NCI-H345 (cell line): ENCODE measurements around the gene PTEN.

Source experiments
- DNase-seq: peaks from one replicate; lab custom pipeline; 2025; lab: John Stamatoyannopoulos, UW

PTEN gene

DNA sequence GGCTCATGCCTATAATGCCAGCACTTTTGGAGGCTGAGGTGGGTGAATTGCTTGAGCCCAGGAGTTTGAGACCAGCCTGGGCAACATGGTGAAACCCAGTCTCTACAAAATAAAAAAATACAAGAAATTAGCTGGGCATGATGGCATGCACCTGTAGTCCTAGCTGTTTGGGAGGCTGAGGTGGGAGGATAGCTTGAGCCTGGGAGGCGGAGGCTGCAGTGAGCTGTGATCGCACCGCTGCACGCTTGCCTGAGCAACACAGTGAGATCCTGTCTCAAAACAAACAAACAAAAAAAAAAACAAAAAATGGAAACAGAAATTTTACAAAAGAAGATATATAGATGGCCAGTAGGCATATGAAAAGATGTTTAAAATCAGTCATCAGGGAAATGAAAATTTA lies 57.1 kb downstream of the PTEN start:
- no peak for DNase-seq

GRCh38 chr10:87921931-87922688 lies 58.7 kb downstream of the PTEN start:
- DNase-seq = no peak

DNA sequence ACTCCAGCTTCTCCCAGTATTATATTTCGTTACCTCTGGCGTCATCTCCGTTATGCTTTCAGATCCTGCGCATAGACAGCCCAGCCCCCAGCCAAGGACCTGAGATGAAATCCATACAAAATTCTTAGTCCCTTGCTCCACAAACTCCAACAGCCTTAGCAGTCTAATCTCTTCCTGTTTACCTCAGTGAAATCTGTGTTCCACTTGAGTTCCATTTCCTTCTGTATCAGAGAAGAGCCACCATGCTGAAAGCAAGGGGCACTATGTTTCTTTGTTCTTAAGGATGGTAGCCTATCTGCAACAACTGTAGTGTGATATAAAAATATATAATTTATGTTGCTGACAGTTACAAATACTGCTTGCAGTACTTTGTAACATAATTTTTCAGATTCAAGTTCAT lies 59.8 kb downstream of the PTEN start:
- DNase-seq = no peak

DNA sequence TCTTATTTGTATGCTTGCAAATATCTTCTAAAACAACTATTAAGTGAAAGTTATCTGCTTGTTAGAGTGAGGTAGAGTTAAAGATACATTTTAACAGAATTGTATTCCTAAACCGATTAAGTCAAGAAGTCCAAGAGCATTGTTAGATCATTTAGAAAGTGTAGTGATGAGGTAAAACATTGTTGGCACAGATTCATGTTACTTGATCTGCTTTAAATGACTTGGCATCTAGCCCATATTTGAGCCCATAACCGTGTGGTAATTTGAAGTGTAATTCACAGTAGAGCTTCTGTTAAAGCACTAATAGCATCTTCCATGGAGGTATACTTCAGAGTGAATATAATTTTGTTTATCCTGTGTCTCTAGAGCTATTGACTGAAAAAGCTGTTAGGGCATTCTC lies 62.1 kb downstream of the PTEN start:
- peak; percentile 92 for DNase-seq

GRCh38 chr10:87927091-87927490 lies 63.7 kb downstream of the PTEN start:
- no peak for DNase-seq

DNA sequence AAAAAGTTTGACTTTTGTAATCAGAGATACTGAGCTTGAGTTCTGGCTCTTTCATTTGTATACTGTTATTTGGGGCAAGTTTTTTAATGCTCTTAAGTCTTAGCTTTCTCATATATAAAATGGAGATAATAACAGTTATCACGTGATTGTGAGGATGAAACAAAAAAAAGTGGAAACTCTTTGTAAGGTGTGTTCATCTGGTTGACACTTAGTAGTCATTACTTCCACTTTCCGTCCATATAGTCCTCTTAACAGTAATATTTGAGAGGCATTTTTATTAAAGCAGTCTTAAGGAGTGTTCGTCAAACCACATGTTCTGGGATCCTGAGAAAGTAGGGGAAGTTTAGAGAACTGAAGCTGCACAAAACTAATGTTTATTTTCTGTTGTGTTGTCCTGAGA lies 65.6 kb downstream of the PTEN start:
- no peak for DNase-seq

GRCh38 chr10:87930141-87930540 lies 66.7 kb downstream of the PTEN start:
- no peak for DNase-seq

DNA sequence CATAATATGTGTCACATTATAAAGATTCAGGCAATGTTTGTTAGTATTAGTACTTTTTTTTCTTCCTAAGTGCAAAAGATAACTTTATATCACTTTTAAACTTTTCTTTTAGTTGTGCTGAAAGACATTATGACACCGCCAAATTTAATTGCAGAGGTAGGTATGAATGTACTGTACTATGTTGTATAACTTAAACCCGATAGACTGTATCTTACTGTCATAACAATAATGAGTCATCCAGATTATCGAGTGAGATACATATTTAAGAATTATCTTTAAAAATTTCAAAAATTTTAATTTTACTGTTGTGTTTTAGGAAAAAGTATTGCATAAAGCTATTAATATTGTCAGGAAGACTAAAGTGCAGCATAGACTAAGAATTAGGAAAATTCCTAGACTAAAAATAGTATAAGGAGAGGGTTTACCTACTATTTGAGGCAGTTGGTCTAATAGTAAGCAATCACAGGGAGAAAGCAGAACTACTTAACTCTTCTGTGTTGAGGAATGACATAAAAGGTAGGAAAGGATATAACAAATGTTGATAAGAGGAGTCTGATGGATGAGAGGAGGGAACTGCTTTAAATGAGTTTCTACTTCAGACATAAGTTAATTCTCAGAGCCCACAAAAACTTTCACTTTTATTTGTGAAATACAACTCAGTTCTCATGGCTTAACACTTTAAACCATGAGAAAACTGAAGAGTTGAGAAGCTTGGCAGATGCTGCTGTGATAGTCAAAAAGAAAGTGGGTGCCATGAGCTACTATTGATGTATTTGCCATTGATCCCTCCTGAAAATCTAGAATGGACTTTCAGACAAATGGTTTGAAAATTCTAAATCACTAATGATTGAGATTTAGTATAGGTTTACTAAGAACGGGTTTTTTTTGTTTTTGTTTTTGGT lies 67.8 kb downstream of the PTEN start:
- no peak for DNase-seq

- no peak for DNase-seq
Observed at GRCh38 chr10:87931836-87932230, 68.4 kb downstream of the PTEN start.

DNA sequence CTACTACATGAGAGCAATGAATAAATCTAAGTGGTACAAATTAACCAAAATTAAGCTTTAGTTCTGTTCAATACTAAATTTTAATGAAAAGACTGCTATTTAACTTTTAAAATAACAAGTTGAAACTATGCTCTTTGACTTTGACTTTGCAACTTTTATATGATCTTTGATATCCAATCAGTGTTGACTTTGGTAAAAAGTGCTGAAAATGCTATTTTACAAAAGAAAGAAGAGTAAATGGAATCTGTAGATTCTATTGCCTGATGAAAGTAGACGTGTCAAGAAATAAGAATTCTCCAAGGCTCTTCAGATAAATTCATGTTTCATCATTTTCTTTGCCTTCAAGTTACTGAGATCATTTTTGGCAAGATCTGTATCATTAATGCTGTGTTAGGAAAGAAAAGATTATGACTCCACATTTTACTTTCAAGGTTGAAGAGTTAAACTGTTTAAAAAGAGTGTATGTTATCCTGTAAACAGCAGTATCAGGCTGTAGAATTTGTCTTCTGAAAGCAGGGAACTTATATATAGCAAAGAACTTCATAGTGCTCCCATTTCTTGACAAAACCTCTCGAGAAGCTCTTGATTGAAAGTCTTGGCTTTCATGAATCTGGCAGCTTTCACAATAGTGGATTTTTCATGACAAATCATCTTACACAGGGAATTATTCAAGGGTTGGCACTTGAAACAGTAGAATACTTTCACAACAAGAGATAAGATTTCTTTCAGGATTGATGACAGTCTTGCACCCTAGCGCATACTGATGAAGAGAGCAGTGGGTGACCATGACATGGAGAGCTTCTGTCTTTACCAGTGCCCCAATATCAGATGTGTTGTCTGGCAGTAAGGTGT lies 72.1 kb downstream of the PTEN start:
- no peak for DNase-seq

- DNase-seq = no peak
Observed at GRCh38 chr10:87940210-87940609, 76.8 kb downstream of the PTEN start.

- no peak for DNase-seq
Observed at GRCh38 chr10:87942884-87943527, 79.6 kb downstream of the PTEN start.

DNA sequence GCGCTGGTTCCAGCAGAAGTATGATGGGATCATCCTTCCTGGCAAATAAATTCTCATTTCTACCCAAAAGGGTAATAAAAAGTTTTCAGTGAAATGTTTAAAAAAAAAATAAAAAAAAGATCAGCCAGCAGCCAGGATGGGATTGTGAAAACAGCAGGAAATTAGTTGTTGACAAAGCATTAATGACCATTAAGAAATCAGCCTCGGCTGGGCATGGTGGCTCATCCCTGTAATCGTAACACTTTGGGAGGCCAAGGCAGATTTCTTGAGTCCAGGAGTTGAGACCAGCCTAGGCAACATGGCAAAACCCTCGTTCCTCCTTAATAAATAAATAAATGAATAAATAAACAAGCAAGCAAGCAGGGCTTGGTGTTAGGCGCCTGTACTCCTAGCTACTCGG lies 82.6 kb downstream of the PTEN start:
- DNase-seq = no peak

GRCh38 chr10:87952612-87953011 lies 89.2 kb downstream of the PTEN start:
- no peak for DNase-seq

- no peak for DNase-seq
Observed at GRCh38 chr10:87956055-87956454, 92.6 kb downstream of the PTEN start.

- DNase-seq = no peak
Observed at GRCh38 chr10:87957702-87958101, 94.3 kb downstream of the PTEN start.

DNA sequence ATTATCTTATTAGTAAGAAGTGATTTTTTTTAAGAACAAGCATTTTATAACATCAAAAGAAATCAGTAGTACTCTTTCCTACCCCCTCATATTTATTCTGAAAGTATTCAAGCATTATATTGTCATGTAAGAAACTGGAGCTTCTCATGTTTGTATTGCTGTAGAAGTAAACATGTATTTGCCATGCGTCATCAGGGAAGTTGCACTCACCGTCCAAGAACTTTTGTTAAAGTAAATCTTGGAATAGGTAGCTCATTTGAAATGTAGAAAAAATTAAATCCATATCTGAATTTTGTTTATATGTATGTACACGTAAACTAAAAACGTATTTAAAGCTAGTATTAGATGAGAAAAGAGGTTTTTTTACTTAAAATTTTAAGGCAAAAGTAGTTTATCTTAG lies 96.8 kb downstream of the PTEN start:
- DNase-seq = no peak

DNA sequence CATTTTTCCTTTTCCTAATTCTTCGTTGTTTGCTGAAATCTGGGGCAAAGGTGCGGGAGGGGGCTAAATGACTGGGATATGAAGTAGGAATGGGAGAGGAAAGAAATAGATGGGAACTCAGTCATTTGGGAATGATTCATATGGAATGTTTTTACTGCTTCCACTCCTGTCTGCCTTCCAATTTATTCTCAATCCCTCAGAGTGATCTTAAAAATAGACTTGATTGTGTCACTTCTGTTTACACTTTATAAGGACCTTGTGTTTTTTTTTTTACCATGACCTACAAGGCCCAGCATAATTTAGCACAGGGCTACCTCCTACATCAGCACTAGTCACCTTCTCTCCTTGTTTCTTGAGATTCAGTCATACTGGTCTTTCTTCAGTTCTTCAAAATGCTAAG lies 97.9 kb downstream of the PTEN start:
- no peak for DNase-seq

GRCh38 chr10:87966459-87966858 lies 103.0 kb downstream of the PTEN start:
- DNase-seq = no peak

DNA sequence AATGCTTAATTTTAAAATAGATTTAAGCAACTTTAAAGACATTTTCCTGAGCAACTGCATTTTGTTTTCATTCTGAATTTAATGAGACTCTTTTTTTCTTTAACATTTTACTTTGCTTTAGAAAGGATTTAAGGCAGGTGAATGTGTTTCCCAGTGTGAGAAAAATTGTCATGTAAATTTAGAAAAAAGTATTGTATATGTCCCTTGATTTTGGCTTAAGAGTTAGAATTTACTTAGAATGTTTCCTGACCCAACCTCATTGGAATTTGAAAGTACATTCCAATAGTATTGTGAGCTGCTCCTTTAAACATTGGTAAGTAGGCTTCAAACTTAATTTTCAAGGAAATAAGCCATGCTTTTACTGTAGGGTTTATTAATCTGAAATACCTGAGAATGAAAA lies 110.2 kb downstream of the PTEN start:
- no peak for DNase-seq

- no peak for DNase-seq
Observed at GRCh38 chr10:87974130-87974529, 110.7 kb downstream of the PTEN start.

GRCh38 chr10:87974769-87975168 lies 111.3 kb downstream of the PTEN start:
- no peak for DNase-seq
